CD4-positive, alpha-beta T cell (primary cell): ENCODE data around the gene ARL15. TPM values are rescaled to one million over a fixed set of nuclear protein-coding genes. Genes with fewer than 3 reads are reported as not detected.

ENCODE experiments used
- ATAC-seq: fragments of 200-7000 bp; cut with Tn5 transposase; one replicate; pipeline ENCODE4 v1.10.0; 2022; ENCODE audit warnings: mild to moderate bottlenecking; ENCODE audit not compliant: poor library complexity
- CTCF ChIA-PET: fragments of 350-600 bp; sonication (Branson Sonifier 250); formaldehyde crosslinking; loops from one replicate; lab custom pipeline; 2021; ENCODE audit warnings: antibody characterized with exemption, inconsistent platforms; lab: Charles Lee
- POLR2A ChIA-PET: fragments of 350-600 bp; sonication (Branson Sonifier 250); formaldehyde crosslinking; loops from one replicate; lab custom pipeline; 2021; ENCODE audit warnings: antibody characterized with exemption, inconsistent platforms; lab: Charles Lee
- DNase-seq, 14 experiments: peaks; one replicate each; pipeline ENCODE4 v3.0.0-alpha.2; 2013 to 2020; ENCODE audit warnings: mixed read lengths in 2 of 14
- H3K27ac ChIP-seq, 2 donors: one replicate each; pipeline versions ENCODE4 v1.5.1 to v1.7.0; 2013; ENCODE audit warnings: low read length in 2 of 2, low read depth in 1 of 2, mild to moderate bottlenecking in 1 of 2
- H3K27me3 ChIP-seq, 2 experiments: 1 replicate in 1 of 2; 2 replicates in 1 of 2; pipeline versions ENCODE4 v1.6.1 to v1.7.0; 2013; ENCODE audit warnings: low read length in 2 of 2, control low read depth in 1 of 2, mild to moderate bottlenecking in 1 of 2, moderate library complexity in 1 of 2; ENCODE audit not compliant: insufficient read depth in 2 of 2, control insufficient read depth in 1 of 2
- H3K36me3 ChIP-seq: one replicate; pipeline ENCODE4 v1.6.1; 2013; ENCODE audit warnings: low read length, control low read depth; ENCODE audit not compliant: insufficient read depth
- H3K4me1 ChIP-seq: one replicate; pipeline ENCODE4 v1.6.1; 2013; ENCODE audit warnings: low read length, control low read depth; ENCODE audit not compliant: insufficient read depth
- H3K4me3 ChIP-seq: one replicate; pipeline ENCODE4 v1.5.1; 2013; ENCODE audit warnings: mild to moderate bottlenecking, low read length, moderate library complexity
- H3K9me3 ChIP-seq, 2 experiments: 1 replicate in 1 of 2; 2 replicates in 1 of 2; pipeline versions ENCODE4 v1.6.1 to v1.7.0; 2013; ENCODE audit warnings: low read length in 2 of 2, mild to moderate bottlenecking in 2 of 2, control low read depth in 1 of 2, moderate library complexity in 1 of 2; ENCODE audit not compliant: control insufficient read depth in 1 of 2, insufficient read depth in 1 of 2
- H3K27ac Mint-ChIP-seq: one replicate; pipeline ENCODE4 v1.8.0; 2020; ENCODE audit warnings: mixed read lengths
- H3K27me3 Mint-ChIP-seq: one replicate; pipeline ENCODE4 v1.8.0; 2021; ENCODE audit warnings: mixed read lengths
- H3K36me3 Mint-ChIP-seq: one replicate; pipeline ENCODE4 v1.8.0; 2021; ENCODE audit warnings: low read depth, mixed read lengths
- H3K4me1 Mint-ChIP-seq: one replicate; pipeline ENCODE4 v1.8.0; 2021; ENCODE audit warnings: low read depth, mixed read lengths
- H3K4me3 Mint-ChIP-seq: one replicate; pipeline ENCODE4 v1.8.0; 2020; ENCODE audit warnings: mild to moderate bottlenecking, mixed read lengths
- H3K9me3 Mint-ChIP-seq: one replicate; pipeline ENCODE4 v1.8.0; 2020; ENCODE audit warnings: mixed read lengths
- intact Hi-C, 2 experiments: fragments of 100-400 bp; cut with DNase I in 1 of 2; cut with micrococcal nuclease in 1 of 2; formaldehyde crosslinking; loops; one replicate each; pipeline versions ENCODE4 v1.15.1 to v1.9.0; 2023 to 2025; cut with DNase I, micrococcal nuclease
- total RNA-seq, 174 experiments: library from RNA in 2 of 174; stranded (reverse) in 2 of 174; gene quantifications; one replicate each; pipeline ENCODE4 v1.2.3 and lab custom pipeline; 2021 to 2026
- TF ChIP-seq, protein P1 (sequence below): fragments of 200-600 bp; IDR thresholded peaks from one replicate; pipeline ENCODE4 v1.8.0; 2022; ENCODE audit warnings: antibody characterized with exemption, mild to moderate bottlenecking

Gene ARL15
- total RNA-seq, 2 experiments from 2014 or later: 9.1 to 10.6 TPM

DNA sequence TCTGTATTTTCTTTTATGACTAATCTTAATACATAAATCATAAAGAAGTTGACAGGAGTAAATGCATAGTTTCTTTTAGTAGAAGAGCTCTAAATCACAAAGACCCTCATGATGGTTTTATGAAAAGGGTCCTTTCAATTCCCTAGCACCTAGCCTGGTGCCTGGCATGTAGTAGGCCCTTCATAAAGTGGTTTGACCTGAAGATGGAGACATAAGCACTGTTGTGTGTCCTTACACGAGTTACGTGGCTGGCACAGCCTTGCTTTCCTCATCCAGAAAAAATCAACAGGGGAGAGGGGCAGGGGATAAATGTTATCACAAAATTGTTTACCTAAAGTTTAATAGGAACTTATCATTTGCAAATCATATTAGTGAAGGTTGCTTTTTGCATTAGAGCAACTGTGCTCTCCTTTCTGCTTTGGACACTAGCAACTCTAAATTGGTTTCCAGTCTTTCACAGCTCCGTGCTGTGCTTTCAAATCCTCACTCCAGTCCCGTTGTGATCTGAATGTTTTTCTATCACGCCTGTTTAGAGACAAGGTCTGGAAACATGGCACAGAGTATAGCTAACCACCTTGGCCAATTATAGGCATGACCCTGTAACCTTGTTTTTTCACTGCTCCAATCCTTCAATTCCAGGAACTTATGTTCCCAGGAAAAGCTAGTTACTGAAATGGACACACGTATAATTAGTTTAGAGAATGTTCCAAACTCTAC is 55.7 kb downstream of the ARL15 start:
- ATAC-seq (no peak), DNase-seq (no peak)
- TF ChIP-seq, protein P1, sequence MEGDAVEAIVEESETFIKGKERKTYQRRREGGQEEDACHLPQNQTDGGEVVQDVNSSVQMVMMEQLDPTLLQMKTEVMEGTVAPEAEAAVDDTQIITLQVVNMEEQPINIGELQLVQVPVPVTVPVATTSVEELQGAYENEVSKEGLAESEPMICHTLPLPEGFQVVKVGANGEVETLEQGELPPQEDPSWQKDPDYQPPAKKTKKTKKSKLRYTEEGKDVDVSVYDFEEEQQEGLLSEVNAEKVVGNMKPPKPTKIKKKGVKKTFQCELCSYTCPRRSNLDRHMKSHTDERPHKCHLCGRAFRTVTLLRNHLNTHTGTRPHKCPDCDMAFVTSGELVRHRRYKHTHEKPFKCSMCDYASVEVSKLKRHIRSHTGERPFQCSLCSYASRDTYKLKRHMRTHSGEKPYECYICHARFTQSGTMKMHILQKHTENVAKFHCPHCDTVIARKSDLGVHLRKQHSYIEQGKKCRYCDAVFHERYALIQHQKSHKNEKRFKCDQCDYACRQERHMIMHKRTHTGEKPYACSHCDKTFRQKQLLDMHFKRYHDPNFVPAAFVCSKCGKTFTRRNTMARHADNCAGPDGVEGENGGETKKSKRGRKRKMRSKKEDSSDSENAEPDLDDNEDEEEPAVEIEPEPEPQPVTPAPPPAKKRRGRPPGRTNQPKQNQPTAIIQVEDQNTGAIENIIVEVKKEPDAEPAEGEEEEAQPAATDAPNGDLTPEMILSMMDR: no peak
- H3K27me3 Mint-ChIP-seq: no peaks in the 10 kb centered on the region
- H3K36me3 Mint-ChIP-seq: no peaks in the 10 kb centered on the region
- peaks cover 54% of the 10 kb centered on the region for H3K4me1 Mint-ChIP-seq
- no peak overlapping the region for H3K4me3 ChIP-seq
- H3K27me3 ChIP-seq: no peaks in the 10 kb centered on the region
- no peaks in the 10 kb centered on the region for H3K4me1 ChIP-seq
- H3K36me3 ChIP-seq: no peaks in the 10 kb centered on the region
- no peak overlapping the region for H3K27ac Mint-ChIP-seq
- no peaks in the 10 kb centered on the region for H3K9me3 Mint-ChIP-seq
- ChIA-PET CTCF (interaction anchor here (1.0 kb wide), 1 partner anchor 11 kb away, joined by 5 read pairs; no protein-coding TSS in a partner anchor), POLR2A (interaction anchor here (1.2 to 1.4 kb wide), 2 partner anchors 18 to 235 kb away, joined by 3 read pairs; no protein-coding TSS in a partner anchor)
- no peak overlapping the region for H3K27ac ChIP-seq
- H3K9me3 ChIP-seq: no peaks in the 10 kb centered on the region
- no peak overlapping the region for H3K4me3 Mint-ChIP-seq
- intact Hi-C loops: loop anchor here in 1 of 2 experiments (5.0 kb wide), 1 partner anchor 58 kb away; the partner anchor contains the start of gene ARL15

DNA sequence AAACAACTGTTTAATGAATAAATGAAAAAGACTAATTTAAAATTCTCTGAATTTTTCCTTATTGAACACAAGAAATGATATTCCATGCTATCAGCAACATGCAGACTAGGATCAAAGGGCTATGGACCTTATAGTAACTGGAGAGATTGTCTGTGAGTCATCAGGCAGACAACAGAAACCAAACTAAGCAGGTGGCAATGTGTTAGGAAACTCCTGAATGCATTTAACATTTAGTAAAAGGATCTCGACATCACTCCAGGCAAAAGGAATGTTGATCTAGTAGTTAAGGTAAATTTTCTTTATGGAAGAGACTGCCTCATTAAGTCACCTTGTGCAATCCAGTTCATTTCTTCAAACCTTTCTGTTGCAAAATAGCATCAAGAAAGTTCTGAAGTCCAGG is 58.4 kb downstream of the ARL15 start:
- Histone ChIP-seq H3K27me3 (no peaks in the 10 kb centered on the region), H3K4me1 (no peaks in the 10 kb centered on the region), H3K27ac (no peak overlapping the region), H3K9me3 (no peaks in the 10 kb centered on the region), H3K36me3 (no peaks in the 10 kb centered on the region), H3K4me3 (no peak overlapping the region)
- ChIA-PET CTCF (no interaction called here), POLR2A (no interaction called here)
- no peaks in the 10 kb centered on the region for H3K9me3 Mint-ChIP-seq
- no peak overlapping the region for H3K27ac Mint-ChIP-seq
- DNase-seq (no peak), ATAC-seq (no peak)
- no peaks in the 10 kb centered on the region for H3K27me3 Mint-ChIP-seq
- H3K4me3 Mint-ChIP-seq: no peak overlapping the region
- TF ChIP-seq, protein P1: no peak
- H3K4me1 Mint-ChIP-seq: peaks cover 36% of the 10 kb centered on the region
- intact Hi-C loops: loop anchor here in 1 of 2 experiments (5.0 kb wide), 1 partner anchor 60 kb away; the partner anchor contains the start of gene ARL15
- H3K36me3 Mint-ChIP-seq: no peaks in the 10 kb centered on the region

DNA sequence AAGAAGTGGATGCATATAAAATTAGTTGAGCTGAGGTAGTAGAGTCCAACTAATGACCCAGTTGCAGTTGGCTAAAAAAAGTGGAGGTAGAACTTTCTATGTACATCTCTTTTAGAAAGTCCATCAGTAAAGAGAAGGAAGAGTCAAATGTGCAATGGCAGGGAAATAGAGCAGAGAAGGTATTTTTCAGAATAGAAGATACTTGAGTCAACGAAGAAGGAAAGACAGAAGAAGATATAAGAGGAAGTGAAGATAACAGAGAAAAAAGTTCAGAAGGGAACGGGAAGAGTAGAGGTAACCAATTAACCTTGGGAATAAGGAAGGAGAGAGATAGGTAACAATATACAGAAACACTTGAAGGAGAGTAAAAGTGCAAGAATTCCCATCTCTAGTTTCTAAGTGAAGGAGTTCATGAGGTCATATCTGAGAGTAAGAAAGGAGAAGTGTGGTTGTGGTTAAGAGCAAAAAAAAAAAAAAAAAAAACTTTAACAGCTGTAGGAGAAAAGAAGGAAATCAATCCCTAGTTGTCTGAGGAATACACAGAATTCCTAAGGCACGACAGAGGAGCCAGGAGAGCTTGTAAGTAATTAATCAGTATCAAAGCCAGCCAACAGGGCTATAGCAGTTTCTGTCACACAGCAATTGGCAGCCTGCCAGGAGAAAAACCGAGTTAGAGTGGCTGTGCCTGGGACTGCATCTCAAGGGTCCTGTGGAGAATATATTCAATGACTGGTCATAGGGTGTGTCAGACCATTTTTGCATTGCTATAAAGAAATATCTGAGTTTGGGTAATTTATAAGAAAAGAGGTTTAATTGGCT is 61.0 kb downstream of the ARL15 start:
- H3K27me3 ChIP-seq: no peaks in the 10 kb centered on the region
- Mint-ChIP-seq H3K27me3 (no peaks in the 10 kb centered on the region), H3K9me3 (no peaks in the 10 kb centered on the region), H3K4me3 (no peak overlapping the region), H3K27ac (no peak overlapping the region), H3K36me3 (no peaks in the 10 kb centered on the region), H3K4me1 (peaks cover 30% of the 10 kb centered on the region)
- intact Hi-C loops: loop anchor here in 1 of 2 experiments (5.0 kb wide), 1 partner anchor 63 kb away; the partner anchor contains the start of gene ARL15
- no peaks in the 10 kb centered on the region for H3K4me1 ChIP-seq
- CTCF ChIA-PET: no interaction called here
- no peaks in the 10 kb centered on the region for H3K9me3 ChIP-seq
- DNase-seq (peak in 13 of 14 experiments; percentile 5 to 49 (median 14)), ATAC-seq (no peak)
- TF ChIP-seq, protein P1: no peak
- POLR2A ChIA-PET: no interaction called here
- no peak overlapping the region for H3K4me3 ChIP-seq
- H3K36me3 ChIP-seq: no peaks in the 10 kb centered on the region
- no peak overlapping the region for H3K27ac ChIP-seq
